Hematopoietic multipotent progenitor cell (in vitro differentiated cells): ENCODE data around the gene DCC. TPM values are rescaled to one million over a fixed set of nuclear protein-coding genes. Genes with fewer than 3 reads are reported as not detected.

ENCODE experiments used
- DNase-seq, 3 donors: peaks; one replicate each; pipeline ENCODE4 v3.0.0-alpha.2; 2011 to 2015; ENCODE audit warnings: low read depth in 2 of 3, low spot score in 2 of 3
- total RNA-seq: library from RNA; depleted of rRNA; stranded (reverse); fragments of >200 nt; gene quantifications from one replicate; pipeline ENCODE4 v1.2.3, GENCODE V29; 2012

The DCC gene
- total RNA-seq, 1 donor = not detected

DNA sequence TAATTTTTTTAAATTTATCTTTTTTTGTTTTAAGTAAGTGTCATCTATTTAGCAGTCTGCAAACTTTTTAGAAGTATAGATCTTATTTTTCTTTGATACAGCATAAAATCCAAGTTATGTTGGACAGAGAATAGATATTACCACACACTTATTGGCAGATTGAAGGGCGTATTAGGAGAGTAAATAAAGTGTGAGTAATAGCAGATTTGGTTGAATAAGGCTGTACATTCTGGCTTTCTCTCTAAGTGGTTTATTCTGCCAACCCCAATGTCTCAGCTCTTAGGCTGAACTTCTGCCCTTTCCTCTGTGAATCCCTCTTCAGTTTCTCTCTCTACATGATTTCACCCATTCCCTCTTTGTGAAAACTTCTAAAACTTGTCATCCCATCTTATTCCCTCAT lies 651.2 kb downstream of the DCC start:
- no peak for DNase-seq

DNA sequence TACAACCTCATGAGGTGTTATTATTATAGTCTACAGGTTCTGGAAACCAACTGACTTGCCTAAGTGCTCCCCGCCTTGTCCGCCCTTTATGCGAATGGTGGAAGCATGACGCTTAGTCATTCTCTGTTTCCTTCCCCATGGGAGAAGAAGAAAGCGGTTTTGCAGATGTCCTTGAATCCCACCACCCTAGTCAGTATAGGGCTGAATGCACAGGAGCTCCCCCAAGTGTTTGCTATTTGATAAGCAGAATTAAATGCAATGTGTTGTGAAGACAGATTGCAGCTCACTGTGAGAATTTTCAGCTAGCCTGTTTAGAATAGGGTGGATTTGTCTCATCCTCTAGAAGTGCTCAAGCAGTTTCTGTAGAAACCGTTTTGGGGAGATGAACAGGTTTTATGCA lies 652.0 kb downstream of the DCC start:
- no peak for DNase-seq

DNA sequence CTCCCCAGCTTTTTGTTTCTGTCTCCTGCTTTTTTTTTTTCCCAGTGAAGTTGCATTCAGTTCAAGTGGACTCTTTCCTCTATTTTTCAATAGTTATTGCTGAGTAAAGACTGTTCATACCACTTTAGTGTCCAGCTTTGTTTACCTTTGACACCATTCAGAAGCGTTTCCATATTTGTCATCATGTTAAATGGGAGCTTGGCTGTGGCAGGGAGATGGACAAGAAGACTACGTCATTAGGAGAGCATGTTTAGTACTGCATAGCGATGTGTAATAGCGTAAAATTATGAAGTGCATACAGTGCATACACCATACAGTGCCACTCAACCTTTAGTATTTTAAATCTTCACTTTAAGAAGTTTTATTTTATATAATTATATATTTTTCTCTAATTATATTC lies 655.9 kb downstream of the DCC start:
- DNase-seq = no peak

DNA sequence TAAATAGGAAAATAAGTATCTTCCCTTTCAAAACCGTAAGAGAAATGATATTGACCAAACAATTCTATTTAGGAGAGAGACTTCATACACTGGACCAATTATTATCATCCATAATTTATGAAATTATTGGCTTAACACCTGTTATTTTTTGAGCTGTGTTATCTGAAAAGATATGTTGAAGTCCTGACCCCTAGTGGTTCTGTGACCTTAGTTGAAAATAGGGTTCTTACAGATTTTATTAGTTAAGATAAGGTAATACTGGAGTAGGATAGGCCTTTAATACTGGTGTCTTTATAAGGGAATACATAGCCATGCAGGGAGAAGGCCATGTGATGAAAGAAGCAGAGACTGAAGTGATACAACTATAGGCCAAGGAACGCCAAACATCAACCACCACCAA lies 659.6 kb downstream of the DCC start:
- no peak for DNase-seq

DNA sequence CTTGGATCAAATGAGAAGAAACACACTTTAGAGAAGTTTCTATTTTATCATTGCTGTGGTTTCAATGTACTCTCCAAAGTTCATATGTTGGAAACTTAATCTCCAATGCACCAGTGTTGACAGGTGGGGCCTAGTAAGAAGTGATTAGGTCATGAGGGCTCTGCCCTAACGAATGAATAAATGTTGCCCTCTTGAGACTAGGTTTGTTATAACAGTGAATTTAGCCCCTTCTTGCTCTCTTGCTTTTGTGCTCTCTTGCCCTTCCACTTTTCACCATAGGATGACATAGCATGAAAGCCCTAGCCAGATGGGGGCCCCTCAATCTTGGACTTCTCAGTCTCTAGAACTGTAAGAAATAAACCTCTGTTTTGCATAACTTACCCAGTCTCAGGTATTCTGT lies 664.8 kb downstream of the DCC start:
- DNase-seq = no peak

DNA sequence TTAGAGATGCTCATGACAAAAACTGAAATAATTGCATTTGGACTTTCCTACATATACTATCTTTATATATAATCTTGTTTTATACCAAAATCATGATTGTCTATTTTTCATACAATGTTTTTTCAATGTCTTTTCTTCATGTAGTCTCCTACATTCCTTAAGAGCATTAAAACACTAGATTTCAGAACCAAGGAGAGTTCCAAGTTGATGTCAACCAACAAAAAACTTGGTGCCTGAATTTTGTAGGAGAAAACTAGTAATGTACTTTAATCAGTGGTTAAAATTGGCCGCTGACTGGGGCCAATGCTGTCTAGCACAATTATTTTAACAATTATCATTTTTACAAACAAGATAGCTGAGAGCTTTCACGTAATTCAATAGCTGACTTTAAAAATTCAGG lies 678.8 kb downstream of the DCC start:
- DNase-seq = no peak

DNA sequence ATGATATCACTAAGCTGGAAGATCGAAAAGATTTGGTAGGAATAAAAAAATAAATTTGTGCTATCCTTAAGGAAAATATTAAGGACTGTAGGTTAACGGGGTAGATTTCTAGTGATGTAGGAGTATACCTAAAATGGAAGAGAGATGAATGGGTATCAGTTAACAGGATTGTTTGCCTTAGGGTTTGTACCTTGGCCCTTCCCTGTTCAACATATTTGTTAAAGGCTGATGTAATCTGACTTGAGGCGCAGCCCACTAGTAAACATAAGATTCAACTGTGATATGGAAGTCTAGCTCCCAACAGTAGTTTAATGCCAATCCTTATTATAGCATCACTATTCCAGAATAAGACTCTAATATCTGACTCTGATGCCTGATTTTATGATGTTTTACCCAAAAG lies 685.2 kb downstream of the DCC start:
- DNase-seq = no peak

DNA sequence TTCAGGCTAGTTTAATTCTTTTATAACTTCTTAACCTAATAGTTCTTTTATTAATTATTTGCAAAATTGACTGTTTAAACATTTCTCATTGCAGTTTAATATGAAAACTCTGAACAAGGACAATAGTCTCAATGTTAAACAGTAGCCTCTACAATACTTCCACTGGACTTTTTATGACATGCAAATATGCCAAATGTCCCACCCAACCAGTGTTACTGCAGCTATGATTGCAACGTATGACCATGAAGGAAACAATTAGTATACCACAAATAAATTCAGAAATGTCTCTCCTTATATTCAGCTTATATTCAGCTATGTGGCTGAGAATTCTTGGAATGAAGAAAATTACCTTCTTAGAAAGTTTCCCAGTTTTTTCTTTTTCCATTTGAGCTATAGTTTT lies 688.6 kb downstream of the DCC start:
- no peak for DNase-seq

DNA sequence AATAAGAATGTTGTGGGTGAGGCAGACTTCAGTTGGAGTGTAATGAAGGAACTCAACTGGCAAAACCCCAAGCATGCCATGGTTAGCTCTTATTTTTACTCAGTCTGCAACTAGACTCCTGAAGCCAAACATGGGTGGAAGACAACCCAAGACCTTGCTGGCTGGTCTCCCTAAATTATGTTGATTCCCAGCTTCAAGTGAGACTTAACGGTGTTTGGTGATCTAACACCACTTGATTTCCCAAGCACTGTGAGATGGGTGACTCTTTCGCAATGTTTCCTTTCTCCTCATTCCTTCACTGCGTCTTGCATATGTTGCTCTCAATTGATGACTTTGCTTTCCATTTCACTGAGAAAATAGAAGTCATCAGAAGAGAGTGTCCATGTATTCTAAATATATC lies 693.1 kb downstream of the DCC start:
- no peak for DNase-seq

DNA sequence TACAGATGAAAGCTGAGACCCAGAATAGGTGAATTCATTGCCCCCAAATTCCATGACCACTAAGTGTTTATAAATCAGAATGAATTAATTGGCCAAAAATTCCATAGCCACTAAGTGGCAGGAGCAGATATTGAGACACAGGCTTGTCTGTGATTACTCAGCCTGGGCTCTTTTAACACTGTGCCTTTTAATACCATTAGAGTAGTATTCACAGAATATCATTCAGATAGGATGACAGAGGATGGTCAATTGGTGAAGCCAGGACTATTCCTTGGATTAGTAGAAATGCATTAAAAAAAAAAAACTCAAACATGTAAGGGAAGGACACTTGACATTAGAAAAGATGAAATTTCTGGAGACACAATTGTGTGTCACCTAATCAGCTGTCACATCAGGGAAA lies 698.6 kb downstream of the DCC start:
- DNase-seq = no peak

DNA sequence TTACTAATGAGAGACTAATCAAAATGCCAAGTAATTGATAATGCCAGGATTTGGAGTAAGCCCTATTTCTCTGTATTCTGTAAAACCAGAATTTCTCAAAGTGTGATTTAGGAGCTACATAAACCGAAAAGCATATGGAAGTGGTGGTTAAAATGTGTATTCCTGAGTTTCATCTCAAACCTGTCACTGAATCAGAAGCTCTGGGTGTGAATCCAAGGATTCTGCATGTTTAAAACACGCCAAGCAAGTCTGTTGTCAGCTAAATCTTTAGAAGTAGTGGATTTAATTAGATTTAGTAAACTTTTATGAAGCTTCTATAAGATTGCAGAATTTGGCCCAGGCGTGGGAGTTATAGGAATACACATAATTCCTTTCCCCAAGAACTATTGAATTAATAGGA lies 700.3 kb downstream of the DCC start:
- DNase-seq = no peak

DNA sequence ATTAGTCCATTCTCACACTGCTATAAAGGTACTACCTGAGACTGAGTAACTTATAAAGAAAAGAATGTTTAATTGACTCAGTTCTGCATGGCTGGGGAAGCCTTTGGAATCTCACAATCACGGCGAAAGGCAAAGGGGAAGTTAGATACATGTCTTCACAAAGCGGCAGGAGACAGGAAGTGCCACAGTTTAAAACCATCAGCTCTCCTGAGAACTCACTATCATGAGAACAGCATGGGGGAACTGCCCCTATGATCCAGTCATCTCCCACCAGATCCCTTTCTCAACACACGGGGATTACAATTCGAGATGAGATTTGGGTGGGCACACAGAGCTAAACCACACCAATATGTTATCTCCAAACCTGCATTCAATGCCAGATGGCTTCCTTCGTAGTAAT lies 716.1 kb downstream of the DCC start:
- no peak for DNase-seq

DNA sequence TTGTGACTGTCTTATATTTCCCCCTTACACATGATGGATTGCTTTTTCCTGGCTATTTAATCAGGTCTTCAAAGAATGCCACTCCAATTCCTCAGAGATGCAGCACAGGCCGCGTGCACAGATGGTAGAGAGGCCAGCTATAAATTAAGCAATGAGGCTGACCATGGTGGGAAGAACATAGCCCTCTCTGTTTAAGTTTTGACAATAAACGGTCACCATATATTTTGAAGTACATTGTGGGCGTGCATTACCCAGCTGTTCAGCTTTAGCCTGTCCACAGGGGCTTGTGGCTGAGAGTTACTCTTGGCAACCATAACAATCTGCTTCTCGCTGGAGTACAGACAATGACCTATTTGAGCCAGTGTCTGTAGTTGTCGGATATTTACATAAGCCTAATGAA lies 730.8 kb downstream of the DCC start:
- DNase-seq = no peak

DNA sequence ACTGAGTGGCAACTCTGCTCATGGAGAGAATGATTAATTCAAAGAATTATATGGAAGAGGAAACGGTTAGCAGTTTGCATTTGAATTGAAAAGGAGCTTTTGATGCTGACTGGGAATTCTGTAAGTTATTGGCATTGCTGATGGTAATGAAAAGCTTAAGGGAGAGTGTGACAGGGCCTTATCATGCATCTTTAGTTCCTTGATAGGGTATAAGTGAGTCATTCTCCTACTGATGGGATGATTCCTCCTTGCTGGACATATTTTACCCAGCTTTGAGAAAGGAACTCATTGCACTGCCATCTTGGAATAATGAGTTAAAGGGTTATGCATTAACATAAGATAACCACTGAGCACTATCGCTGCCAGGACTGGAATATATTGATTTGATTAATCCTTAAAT lies 740.7 kb downstream of the DCC start:
- no peak for DNase-seq

DNA sequence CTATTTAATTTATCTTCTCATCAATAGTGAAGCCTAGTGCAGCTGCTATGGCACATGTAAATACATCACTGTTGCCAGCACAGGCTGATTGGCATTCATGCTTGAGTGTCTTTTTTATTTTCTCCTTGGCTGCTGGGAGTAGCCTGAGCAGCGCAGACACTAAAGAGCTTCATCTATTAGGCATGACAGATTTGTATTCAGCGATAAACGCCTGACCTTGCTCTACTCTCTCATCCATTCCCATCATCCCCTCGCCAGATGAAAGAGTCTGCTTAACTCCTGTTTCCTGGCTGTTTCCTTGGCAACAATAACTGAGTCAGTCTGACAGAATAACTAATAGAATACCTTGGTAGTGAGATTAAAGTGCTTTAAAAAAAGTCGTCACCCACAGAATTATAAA lies 753.6 kb downstream of the DCC start:
- DNase-seq = no peak

DNA sequence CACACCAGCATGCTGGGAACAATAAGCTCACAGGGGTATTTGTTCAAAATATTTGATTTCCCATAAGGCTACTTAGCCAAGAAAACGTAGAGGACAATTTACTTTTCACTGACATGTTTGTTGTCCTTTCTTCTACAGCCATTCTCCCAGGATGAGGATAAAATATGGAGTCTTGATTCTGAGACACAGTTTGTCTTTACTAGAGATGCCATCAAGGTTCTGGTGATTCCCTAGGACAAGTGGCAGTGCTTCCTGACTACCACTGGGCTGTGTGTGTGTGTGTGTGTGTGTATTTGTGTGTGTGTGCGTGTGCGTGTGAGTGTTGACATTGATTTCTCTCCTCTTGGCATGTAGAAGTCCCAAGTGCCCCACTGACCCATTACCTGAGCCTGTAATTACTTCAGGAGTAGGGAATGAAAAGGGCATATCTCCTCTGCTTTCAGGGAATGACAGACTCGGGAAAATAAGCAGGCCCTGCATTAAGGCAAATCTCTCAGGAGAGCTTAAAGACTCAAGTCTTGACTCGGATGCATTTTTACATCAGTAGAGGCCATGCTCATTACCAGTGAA lies 761.6 kb downstream of the DCC start:
- no peak for DNase-seq

DNA sequence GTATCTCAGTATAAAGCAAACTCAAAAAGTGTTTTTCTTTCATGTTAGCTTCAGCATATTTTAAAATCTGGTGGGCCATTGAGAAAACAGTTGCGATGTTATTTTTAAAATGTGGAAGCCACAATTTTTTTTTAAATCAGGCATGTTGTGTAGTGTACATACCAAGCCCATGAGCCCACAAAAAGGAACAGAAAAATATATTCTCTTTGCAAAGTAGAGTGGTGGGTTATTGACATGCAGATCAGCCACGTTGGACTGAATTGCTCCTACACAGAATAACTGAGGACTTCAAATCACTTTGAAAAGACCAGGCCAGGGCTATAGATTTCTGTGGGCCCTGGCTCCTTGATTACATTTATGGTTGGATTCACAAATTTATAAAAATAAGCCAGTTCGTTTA lies 774.4 kb downstream of the DCC start:
- DNase-seq = no peak

DNA sequence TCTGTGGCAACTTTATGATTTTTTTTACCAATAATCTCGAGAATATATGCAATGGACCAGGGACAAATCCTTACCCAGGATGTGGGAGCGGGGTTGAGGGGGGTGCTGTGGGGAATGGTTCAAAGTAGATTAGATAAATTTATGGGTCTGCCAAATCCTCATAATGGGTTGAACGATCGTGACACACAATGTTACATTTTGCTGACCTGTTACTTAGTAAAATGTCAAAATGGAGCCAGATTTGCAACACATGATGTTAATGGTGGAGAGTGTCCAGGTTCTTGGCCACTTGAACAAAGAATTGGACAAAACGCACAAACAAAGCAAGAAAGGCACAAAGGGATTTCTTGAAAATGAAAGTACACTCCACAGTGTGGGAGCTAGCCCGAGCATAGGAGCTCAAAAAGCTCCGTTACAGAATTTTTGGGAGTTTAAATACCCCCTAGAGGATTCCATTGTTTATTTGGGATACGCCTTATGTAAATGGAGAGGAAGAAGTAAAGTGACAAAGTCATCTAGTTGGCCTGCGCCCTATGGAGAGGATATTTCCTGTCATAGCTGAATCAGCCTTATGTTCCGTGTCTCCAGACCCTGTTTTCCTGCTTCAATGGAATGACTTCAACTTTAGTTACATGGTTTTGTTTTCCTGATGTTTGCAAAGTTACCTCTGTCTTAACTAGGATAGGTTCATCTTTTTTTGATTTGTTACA lies 776.0 kb downstream of the DCC start:
- no peak for DNase-seq

DNA sequence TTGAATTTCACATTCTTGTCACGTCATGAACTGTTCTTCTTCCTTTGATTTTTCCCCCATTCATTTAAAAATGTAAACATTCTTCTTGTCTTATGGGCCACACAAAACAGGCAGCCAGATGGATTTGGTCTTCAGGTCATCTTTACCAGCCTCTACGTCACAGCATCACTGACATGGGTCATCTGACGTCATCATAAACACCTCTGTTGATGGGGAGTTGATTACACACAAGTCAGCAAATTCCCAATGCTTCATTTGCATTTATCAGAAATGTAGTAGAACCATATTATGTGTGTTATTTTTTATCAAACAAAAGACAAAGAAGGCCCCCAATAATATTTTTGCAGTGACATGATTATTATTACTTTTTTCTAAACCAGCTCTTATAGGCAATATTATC lies 777.9 kb downstream of the DCC start:
- no peak for DNase-seq

DNA sequence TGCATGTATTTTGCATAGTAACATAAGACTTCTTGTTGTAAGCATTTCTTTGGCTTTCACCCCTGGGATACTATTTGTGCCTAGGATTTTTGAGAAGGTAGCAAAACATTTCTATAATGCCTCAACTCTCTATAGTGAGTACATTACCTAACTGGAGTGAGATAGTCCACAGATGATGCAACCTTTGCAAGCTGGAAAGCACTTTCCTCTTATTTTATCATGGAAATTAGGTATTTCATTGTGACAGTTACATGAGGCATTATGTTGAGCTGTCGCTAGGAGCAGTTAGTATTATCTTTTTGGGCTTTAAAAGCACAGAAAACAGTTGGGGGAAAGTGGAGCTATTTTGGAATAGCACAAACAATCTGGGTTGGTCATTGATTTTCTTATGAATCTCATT lies 786.2 kb downstream of the DCC start:
- no peak for DNase-seq

DNA sequence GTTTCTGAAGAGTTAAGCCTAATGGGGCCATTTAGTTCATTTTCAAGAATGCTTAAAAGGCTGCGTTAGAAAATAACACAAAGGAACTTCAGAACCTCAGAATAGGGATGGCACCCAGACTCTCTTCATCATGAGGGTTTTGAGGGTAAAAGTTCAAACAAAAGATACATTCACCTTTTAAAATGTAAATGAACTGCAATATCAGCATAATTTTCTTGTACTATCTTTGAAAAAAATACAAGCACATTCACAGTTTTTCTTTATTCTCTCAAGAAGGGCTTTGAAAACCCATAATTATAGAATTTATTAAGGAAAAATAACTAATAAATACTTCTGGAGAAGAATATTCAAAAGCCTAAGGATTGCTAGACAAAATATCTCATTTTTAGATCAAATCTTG lies 791.0 kb downstream of the DCC start:
- no peak for DNase-seq

DNA sequence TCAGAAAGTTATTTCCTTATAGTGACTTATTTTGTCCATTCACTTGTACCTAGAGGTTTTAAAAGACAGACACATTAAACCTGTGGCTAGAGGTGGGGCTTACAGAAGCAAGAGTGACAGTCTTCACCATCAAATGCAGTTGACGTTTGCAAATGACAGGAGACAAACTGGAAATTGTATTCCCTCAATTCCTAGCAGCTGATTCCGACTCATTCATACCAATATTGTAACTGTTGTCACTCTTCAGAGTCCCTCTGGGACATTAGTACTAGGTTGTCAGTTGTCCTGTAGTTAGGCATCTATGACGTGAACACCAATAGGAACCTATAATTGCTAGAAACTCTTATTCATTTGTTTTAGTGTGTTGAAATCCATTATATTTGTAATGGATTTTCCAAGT lies 794.7 kb downstream of the DCC start:
- no peak for DNase-seq

DNA sequence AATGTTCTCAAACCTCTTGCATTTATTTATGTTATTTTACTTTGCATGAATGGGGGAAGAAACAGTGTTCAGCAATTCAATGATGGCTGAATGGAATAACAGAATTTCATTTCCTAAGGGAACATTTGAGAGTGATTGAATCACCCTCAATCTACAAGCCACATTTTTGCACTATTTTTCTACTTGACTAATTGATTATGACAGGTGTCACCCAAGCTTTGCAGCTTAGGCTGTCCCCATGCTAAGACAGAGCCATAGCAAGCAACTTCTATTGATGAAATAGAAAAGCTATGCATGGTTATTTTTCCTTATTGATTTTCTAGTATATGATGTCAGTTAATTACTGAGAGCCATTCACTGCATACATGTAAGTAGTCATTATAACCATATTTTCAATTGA lies 795.7 kb downstream of the DCC start:
- no peak for DNase-seq
